Activated T-helper 2 cell treated with anti-CD3 and anti-CD28 coated beads, Interferon-gamma antibody, Interleukin-2, Interleukin-4, amounts not matched to agents 10 μg/mL and 5 μg/mL and 100 μg/mL, durations not matched to agents 14 hours and 24 hours and 36 hours (primary cell): ENCODE results near the gene TBX1. TPM values are rescaled to one million over a fixed set of nuclear protein-coding genes. Genes with fewer than 3 reads are reported as not detected.

Experiments
- DNase-seq: peaks from one replicate; pipeline ENCODE4 v3.0.0; 2021; ENCODE audit warnings: low spot score
- H3K27ac Mint-ChIP-seq: one replicate; pipeline ENCODE4 v1.8.0; 2021; ENCODE audit warnings: mixed read lengths
- H3K27me3 Mint-ChIP-seq: one replicate; pipeline ENCODE4 v1.8.0; 2021; ENCODE audit warnings: low read depth, mixed read lengths
- H3K36me3 Mint-ChIP-seq: one replicate; pipeline ENCODE4 v1.8.0; 2021; ENCODE audit warnings: low read depth, mixed read lengths
- H3K4me1 Mint-ChIP-seq: one replicate; pipeline ENCODE4 v1.8.0; 2021; ENCODE audit warnings: low read depth, mixed read lengths
- H3K4me3 Mint-ChIP-seq: one replicate; pipeline ENCODE4 v1.8.0; 2021; ENCODE audit warnings: low read depth, mild to moderate bottlenecking, moderate library complexity, mixed read lengths
- H3K9me3 Mint-ChIP-seq: one replicate; pipeline ENCODE4 v1.8.0; 2021; ENCODE audit warnings: mixed read lengths
- intact Hi-C: fragments of 100-400 bp; cut with micrococcal nuclease; formaldehyde crosslinking; loops from one replicate; pipeline ENCODE4 v1.15.1; 2023
- total RNA-seq: library from RNA; stranded (reverse); gene quantifications from 2 replicates; pipeline ENCODE4 v1.2.3, GENCODE V29; 2022

TBX1 gene
- total RNA-seq, 1 donor from 2014 or later: 0.32 TPM

DNA sequence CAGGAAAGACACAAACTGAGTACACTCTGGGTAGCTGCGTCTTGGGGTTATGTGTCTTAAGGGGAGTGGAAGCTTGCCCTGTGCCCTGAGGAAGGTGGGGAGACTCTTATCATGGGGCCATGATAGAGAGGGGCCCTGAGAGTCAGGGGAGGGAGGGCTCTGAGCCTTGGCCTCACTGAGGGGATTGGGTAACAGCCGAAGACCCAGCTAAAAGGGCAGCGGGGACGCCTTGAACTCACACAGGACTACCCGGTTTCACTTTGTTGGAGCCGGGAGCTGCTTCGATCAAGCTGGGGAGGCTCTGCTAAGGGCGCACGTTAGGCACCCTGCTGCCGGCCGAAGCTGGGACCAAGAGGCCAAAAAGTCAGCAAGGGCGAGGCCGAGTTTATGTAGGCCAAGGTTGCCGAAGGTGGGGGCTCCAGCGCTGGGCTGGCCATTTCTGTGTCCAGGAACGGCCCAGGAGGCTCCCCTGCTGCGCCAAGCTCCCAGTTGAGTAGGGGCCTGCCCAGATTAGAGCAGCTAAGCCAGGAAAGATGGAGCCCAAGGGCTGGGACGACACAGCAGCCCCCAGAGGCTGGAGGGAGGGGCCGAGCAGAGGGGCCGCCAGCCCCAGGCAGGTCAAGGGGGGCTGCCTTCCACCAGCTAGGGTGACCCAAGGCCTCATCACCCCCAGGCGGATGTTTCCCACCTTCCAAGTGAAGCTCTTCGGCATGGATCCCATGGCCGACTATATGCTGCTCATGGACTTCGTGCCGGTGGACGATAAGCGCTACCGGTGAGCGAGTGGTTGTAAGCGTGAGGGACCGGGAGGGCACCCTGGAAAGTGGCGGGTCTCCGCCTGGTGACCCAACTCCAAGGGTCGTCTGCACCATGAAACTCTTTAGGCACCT is 2.2 kb downstream of the TBX1 start:
- H3K36me3 Mint-ChIP-seq: peaks cover 6% of the 10 kb centered on the region
- H3K27ac Mint-ChIP-seq: no peak overlapping the region
- H3K9me3 Mint-ChIP-seq: no peaks in the 10 kb centered on the region
- no peak for DNase-seq
- intact Hi-C loops: no loop called here
- no peak overlapping the region for H3K4me3 Mint-ChIP-seq
- H3K27me3 Mint-ChIP-seq: peaks cover 55% of the 10 kb centered on the region
- peaks cover 10% of the 10 kb centered on the region for H3K4me1 Mint-ChIP-seq

DNA sequence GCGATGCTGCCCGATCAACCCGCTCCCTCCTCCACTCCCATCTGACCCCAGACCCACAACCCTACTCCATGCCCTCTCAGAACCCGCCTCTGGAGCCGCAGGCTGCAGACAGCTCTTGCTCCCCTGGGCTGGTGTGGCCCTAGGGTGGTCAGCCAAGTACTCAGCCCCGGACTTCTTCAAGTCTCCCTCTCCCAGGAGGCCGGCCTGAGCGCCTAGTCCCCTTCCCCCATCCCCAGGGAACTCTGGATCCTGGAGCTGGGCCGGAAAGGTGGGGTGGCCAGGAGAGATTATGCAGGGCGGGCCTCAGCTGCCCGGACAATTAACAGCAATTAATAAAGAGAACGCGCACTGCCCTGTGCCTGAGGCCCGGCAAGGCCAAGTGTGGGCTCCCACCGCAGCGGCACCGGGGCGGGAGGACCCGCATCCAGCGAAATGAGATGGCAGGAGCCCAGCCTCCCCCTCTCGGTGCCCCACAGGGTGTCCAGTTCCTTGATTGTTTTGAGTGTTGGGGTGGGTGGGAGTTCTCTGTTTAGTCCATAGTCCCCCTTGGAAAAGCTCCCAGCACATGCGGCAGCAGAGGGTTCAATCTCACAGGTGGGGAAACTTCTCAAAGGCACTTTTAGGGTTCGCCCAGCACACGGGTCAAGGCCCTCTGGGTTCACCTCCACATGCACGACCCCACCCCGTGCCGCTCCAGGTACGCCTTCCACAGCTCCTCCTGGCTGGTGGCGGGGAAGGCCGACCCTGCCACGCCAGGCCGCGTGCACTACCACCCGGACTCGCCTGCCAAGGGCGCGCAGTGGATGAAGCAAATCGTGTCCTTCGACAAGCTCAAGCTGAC is 3.1 kb downstream of the TBX1 start:
- H3K27ac Mint-ChIP-seq: no peak overlapping the region
- peaks cover 10% of the 10 kb centered on the region for H3K4me1 Mint-ChIP-seq
- DNase-seq: no peak

DNA sequence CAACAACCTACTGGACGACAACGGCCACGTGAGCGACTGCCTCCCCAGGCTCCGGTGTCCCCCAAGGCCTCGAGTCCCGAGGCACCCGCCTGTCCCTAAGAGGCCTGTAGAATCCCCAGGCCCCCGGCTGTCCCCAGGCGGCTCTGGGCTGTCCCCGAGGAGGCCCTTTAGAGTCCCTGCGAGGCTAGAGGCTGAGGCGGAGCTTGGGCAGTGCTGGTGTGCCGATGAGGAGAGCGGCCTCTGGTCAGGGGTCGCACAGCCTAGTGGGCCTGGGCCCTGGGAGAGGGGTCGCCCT is 3.7 kb downstream of the TBX1 start:
- H3K9me3 Mint-ChIP-seq: no peaks in the 10 kb centered on the region
- intact Hi-C loops: no loop called here
- no peak for DNase-seq
- H3K4me3 Mint-ChIP-seq: no peak overlapping the region
- H3K4me1 Mint-ChIP-seq: peaks cover 10% of the 10 kb centered on the region
- H3K27me3 Mint-ChIP-seq: peaks cover 59% of the 10 kb centered on the region
- H3K27ac Mint-ChIP-seq: no peak overlapping the region
- H3K36me3 Mint-ChIP-seq: peaks cover 6% of the 10 kb centered on the region

More for the DNA sequence above, 3.1 kb downstream of the TBX1 start:
- no peak overlapping the region for H3K4me3 Mint-ChIP-seq
- intact Hi-C loops: no loop called here
- peaks cover 6% of the 10 kb centered on the region for H3K36me3 Mint-ChIP-seq
- H3K27me3 Mint-ChIP-seq: peaks cover 59% of the 10 kb centered on the region
- H3K9me3 Mint-ChIP-seq: no peaks in the 10 kb centered on the region

DNA sequence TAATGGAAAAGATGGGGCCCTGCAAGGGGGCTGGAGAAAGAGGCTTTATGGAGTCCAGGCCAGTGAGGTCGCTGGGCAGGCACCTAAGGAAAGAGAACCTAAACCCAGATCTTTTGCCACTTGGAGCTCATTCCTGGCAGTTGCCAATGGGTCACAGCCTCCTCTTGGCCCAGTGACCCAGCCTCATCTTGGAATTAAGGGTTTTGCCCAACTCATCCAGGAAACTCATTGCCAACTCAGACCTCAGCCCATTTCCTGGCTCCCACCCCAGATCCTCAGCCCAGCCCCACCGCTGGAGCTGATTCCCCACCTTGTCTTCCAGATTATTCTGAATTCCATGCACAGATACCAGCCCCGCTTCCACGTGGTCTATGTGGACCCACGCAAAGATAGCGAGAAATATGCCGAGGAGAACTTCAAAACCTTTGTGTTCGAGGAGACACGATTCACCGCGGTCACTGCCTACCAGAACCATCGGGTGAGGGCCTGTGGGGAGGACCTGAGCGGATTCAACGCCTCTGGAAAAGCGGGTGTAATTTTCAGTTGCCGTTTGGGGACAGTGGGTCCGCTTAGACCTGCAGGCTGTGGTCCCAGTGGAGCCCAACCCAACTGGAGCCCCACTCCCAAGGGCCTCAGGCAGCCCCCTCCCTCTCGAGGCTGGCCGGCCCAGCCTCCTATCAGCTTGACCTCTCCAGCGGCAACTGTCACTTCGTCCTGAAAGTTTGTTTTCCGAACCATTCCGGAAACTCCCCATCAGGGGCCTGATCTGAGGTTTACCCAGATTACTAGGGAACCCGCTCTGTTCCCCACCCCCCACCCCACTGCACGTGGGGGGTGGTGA is 4.3 kb downstream of the TBX1 start:
- DNase-seq: no peak
- peaks cover 4% of the 10 kb centered on the region for H3K36me3 Mint-ChIP-seq
- H3K4me1 Mint-ChIP-seq: peaks cover 6% of the 10 kb centered on the region
- H3K27me3 Mint-ChIP-seq: peaks cover 60% of the 10 kb centered on the region
- no peak overlapping the region for H3K27ac Mint-ChIP-seq
- no peaks in the 10 kb centered on the region for H3K9me3 Mint-ChIP-seq
- no peak overlapping the region for H3K4me3 Mint-ChIP-seq
- intact Hi-C loops: loop anchor here (5.0 kb wide), 2 partner anchors 43 to 243 kb away; partner anchors contain the start of genes CLDN5 and GP1BB

DNA sequence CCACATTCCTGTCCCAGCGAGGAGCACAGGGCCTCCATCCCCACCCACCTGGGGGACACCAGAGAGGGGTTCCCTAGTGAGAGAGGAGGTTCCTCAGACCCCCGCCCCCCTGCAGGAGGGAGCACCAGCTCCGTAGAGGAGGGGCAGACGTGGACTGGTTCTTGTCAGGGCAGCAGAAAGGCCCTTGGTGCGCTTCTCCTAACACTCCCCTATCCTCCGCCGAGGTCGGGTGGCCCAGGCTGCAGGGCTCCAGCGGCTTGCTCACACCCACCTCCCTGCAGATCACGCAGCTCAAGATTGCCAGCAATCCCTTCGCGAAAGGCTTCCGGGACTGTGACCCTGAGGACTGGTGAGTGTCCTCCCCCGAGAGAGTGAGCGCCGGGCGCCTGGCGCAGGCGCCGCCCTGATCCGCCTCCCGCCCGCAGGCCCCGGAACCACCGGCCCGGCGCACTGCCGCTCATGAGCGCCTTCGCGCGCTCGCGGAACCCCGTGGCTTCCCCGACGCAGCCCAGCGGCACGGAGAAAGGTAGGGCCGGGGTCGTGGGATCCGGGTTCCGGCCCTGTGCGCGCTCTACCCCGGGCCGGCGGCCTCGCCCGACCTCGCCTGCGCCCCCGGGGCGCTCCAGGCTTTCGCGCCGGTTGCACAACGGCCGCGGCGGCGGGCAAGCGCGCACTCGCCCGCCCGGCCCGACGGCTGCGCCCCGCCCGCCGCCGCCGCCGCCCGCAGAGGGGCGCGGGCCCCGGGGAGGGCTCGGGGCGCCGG is 5.1 kb downstream of the TBX1 start:
- no peak for DNase-seq
- Mint-ChIP-seq H3K4me3 (peak overlapping the region; percentile 62), H3K27me3 (peaks cover 60% of the 10 kb centered on the region), H3K27ac (no peak overlapping the region), H3K36me3 (no peaks in the 10 kb centered on the region), H3K4me1 (peaks cover 2% of the 10 kb centered on the region), H3K9me3 (no peaks in the 10 kb centered on the region)
- intact Hi-C loops: loop anchor here (5.0 kb wide), 2 partner anchors 43 to 243 kb away; partner anchors contain the start of genes CLDN5 and GP1BB

DNA sequence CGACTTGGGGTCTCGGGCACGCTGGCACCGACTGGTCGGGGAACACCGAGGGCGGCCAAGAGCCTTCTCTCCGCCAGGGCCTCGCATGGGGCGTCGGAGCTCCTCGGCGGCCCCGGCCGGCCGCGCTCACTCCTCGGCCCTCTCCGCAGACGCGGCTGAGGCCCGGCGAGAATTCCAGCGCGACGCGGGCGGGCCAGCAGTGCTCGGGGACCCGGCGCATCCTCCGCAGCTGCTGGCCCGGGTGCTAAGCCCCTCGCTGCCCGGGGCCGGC is 5.6 kb downstream of the TBX1 start:
- Mint-ChIP-seq H3K4me3 (no peak overlapping the region), H3K27me3 (peaks cover 60% of the 10 kb centered on the region), H3K27ac (no peak overlapping the region), H3K9me3 (no peaks in the 10 kb centered on the region), H3K36me3 (no peaks in the 10 kb centered on the region), H3K4me1 (peaks cover 2% of the 10 kb centered on the region)
- intact Hi-C loops: loop anchor here (5.0 kb wide), 2 partner anchors 44 to 244 kb away; partner anchors contain the start of genes CLDN5 and GP1BB
- no peak for DNase-seq

DNA sequence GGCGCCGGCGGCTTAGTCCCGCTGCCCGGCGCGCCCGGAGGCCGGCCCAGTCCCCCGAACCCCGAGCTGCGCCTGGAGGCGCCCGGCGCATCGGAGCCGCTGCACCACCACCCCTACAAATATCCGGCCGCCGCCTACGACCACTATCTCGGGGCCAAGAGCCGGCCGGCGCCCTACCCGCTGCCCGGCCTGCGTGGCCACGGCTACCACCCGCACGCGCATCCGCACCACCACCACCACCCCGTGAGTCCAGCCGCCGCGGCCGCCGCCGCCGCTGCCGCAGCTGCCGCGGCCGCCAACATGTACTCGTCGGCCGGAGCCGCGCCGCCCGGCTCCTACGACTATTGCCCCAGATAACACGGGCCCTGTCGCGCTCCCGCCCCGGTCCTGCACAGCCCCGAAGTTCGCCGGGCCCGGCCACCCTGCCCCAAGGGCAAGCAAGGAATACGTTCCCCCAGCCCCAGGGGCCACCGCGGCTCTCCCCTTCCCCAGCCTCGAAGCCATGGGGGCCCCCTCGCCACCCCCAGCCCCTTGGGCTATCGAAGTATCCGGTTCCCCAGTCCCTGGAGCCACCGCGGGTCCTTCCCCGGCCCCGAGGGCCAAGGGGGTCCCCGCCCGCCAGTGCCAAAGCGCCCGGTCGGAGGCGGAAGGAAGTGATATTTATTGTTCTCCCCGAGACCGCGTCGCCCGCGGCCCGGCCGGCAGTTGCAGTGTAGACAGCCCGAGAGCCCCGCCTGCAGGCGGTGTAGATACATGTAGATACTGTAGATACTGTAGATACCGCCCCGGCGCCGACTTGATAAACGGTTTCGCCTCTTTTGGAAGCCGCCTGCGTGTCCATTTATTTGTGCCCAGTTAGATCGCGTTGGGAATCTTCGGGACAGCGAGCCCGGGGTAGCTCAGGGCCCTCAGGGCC is 6.2 kb downstream of the TBX1 start:
- no peaks in the 10 kb centered on the region for H3K36me3 Mint-ChIP-seq
- DNase-seq: peak; percentile 46
- no peaks in the 10 kb centered on the region for H3K9me3 Mint-ChIP-seq
- peaks cover 58% of the 10 kb centered on the region for H3K27me3 Mint-ChIP-seq
- intact Hi-C loops: loop anchor here (5.0 kb wide), 2 partner anchors 44 to 244 kb away; partner anchors contain the start of genes CLDN5 and GP1BB
- no peaks in the 10 kb centered on the region for H3K4me1 Mint-ChIP-seq
- H3K4me3 Mint-ChIP-seq: peak overlapping the region; percentile 30
- H3K27ac Mint-ChIP-seq: no peak overlapping the region

DNA sequence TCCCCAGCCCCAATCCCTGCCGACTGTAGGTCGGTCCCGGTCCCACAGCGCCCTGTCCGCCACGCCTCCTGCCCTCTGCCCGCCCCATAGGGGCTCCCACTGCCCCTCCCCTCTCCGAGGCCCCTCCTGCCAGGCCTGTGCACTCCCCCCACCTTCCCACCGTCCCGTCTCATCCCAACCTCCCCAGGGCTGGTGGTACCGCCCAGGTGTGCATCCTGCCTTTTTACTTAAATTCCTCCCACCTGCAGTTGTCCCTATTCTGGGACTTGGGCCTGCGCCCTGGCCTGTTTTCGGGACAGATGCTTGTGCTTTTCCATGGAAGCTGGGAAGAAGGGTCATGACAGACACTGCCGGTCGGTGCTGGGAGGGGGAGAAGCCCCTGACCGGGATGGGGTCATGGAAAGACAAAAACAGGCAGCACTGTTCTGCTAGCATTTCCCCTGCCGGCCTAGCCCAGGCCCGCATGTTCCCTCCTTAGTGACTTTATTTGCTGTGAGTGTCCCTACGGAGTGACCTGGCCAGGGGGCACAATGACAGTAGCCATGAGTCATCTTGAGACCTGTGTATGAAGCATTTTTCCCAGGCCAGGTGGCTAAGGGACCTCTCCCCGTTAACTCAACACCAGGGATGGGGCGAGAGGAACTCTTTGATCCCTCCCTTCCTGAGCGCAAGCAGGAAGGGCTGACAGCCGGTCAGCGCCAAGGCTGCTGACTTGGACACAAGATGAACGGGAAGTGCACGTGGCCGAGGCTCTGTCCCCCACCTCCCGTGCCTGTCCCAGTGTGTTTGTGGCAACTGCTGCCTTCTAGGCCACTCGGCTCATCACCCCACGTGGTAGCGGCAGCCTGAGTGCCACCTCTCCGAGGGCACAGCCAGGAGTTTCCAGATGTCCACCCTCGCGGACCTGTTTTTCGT is 7.1 kb downstream of the TBX1 start:
- intact Hi-C loops: loop anchor here (5.0 kb wide), 2 partner anchors 45 to 245 kb away; partner anchors contain the start of genes CLDN5 and GP1BB
- H3K4me1 Mint-ChIP-seq: no peaks in the 10 kb centered on the region
- H3K9me3 Mint-ChIP-seq: no peaks in the 10 kb centered on the region
- no peak for DNase-seq
- no peak overlapping the region for H3K27ac Mint-ChIP-seq
- no peaks in the 10 kb centered on the region for H3K36me3 Mint-ChIP-seq
- H3K27me3 Mint-ChIP-seq: peaks cover 57% of the 10 kb centered on the region
- H3K4me3 Mint-ChIP-seq: no peak overlapping the region

DNA sequence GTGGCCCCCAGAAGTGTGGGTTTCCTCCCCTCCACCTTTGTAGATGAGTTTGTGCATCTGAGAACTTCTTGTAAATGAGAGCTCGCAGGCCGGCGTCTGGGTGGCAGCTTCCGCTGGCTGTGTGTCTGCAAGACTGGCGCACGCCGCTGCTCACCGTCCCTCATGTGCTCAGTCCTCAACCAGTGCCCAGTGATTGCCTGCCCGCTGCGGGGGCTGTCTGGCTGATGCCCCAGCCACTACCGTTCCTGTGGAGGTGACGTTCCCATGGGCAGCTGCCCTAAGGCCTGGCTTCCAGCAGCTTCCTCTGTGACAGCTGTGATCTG is 8.8 kb downstream of the TBX1 start:
- intact Hi-C loops: loop anchor here (5.0 kb wide), 2 partner anchors 47 to 247 kb away; partner anchors contain the start of genes CLDN5 and GP1BB
- H3K9me3 Mint-ChIP-seq: no peaks in the 10 kb centered on the region
- no peak overlapping the region for H3K27ac Mint-ChIP-seq
- no peak for DNase-seq
- no peaks in the 10 kb centered on the region for H3K4me1 Mint-ChIP-seq
- no peaks in the 10 kb centered on the region for H3K36me3 Mint-ChIP-seq
- H3K4me3 Mint-ChIP-seq: no peak overlapping the region
- peaks cover 54% of the 10 kb centered on the region for H3K27me3 Mint-ChIP-seq

DNA sequence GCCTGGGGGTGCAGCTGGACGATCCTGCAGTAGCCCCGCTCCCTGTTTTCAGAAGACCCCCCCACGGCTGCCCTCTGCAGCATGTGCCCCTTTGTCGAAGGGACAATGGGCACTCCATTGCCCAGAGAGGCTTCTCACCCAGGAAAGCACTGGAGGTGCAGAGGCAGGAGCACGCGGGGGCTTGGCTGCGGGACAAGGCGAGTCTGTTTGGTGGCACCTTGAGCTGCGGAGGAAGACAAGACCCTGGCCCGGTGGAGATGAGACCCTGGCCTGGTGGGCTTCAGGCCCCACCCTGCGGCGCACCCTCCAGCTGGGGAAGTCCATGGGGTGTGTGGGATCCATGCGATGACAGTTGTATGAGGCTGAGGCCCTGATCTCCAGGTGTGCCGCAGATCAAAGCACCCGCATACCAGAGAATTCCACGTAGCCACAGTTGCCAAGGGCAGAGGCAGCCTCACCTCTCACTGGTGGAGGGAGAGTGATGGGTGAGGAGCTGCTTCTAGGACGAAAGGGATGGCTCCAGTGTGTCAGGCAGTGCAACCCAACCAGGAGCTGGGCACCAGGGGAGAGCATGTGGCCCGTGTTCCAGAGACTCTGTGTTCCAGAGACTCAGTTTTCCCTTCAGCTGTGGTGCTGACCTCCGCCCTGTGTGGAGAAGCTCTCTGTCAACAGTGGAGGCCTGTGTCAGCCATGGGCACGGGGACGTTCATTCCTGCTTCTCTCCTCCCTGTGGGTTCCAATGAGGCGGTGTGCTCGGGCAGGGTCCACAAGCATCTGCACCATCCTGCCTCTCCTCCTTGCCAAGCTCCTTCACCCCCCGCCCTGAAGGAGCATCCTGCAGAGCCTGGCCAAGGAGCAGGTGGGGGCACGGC is 10.0 kb downstream of the TBX1 start:
- DNase-seq: no peak
- Mint-ChIP-seq H3K4me3 (no peak overlapping the region), H3K4me1 (no peaks in the 10 kb centered on the region), H3K27me3 (peaks cover 45% of the 10 kb centered on the region), H3K9me3 (no peaks in the 10 kb centered on the region), H3K27ac (no peak overlapping the region), H3K36me3 (no peaks in the 10 kb centered on the region)
- intact Hi-C loops: no loop called here
